ENCODE data around the gene GMNC. TPM values are rescaled to one million over a fixed set of nuclear protein-coding genes. Genes with fewer than 3 reads are reported as not detected.

GMNC gene, protein sequence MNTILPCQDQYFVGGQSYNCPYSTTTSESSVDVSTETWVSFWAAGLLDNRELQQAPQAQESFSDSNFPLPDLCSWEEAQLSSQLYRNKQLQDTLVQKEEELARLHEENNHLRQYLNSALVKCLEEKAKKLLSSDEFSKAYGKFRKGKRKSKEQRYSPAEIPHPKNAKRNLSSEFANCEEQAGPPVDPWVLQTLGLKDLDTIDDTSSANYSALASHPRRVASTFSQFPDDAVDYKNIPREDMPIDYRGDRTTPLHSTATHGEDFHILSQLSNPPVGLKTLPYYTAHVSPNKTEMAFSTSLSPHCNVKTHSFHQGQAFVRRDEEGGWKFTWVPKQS
- 0.18 and 0.32 TPM in 2 replicates for total RNA-seq

DNA sequence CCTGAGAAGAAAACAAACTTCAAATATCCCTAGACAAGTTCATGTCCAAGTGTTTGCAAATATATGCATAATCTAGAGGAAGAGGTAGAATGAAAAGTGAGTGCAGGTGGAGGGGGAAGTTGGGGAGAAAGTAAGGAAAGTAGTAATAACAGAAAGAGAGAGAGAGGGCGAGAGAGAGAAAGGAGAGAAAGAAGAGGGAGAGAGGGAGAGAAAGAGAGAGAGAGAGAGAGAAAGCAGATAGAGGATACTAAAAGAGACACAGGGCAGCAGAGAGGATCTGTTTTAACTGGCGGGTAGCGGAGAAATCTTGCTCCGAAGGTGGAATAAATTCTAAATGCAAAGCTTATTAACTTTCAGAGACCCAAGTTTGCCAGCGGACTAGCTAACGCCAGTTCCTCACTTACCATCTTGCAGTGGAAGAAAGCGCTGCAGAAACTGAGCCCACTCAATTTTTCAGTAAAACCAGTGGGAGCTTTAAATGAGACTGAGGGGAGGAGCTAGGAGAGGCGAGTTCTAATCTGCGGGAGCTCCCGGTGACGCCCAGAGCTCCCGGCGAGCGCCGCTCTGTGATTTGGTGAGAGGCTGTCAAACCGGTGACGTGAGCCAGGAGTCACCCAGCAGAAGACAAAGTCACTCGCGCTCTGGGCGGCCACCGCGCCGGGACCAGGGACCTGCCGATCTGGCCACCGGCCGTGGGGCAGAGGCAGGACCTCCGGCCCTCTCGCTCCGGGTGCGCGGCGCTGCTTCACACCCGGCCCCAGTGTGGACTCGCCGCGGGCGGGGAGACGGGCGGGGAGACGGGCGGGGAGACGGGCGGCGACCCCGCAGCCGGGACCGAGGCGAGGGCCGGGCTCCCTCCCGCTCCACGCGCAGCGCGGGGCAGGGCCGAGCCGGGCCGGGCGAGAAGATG lies at the start of gene GMNC:
GMNC (minus strand) TSS at position 486 of the 910 bp plus-strand sequence; CDS start at position 407, 79 bp downstream.

All from cardiac atrium fibroblast (primary cell).